Left ventricle myocardium inferior (tissue), 1 donor: ENCODE measurements around the gene C1orf87. TPM values are rescaled to one million over a fixed set of nuclear protein-coding genes. Genes with fewer than 3 reads are reported as not detected.

ENCODE experiments used
- DNase-seq: peaks from one replicate; pipeline ENCODE4 v3.0.0-alpha.2; 2020
- H3K27ac ChIP-seq: fragments of 200-600 bp; replicated peaks from 2 replicates; pipeline ENCODE4 v1.8.0; 2021
- H3K27me3 ChIP-seq: fragments of 200-600 bp; 2 replicates; pipeline ENCODE4 v1.8.0; 2021; ENCODE audit warnings: low read depth
- H3K36me3 ChIP-seq: fragments of 200-600 bp; 2 replicates; pipeline ENCODE4 v1.8.0; 2021
- H3K4me1 ChIP-seq: fragments of 200-600 bp; 2 replicates; pipeline ENCODE4 v1.8.0; 2021
- H3K4me3 ChIP-seq: fragments of 200-600 bp; 2 replicates; pipeline ENCODE4 v1.8.0; 2021; ENCODE audit warnings: mild to moderate bottlenecking, moderate library complexity
- H3K9me3 ChIP-seq: fragments of 200-600 bp; replicated peaks from 2 replicates; pipeline ENCODE4 v1.8.0; 2021
- intact Hi-C: fragments of 100-400 bp; cut with micrococcal nuclease; formaldehyde crosslinking; loops from one replicate; pipeline ENCODE4 v1.11.0; 2022
- total RNA-seq: library from RNA; stranded (reverse); fragmentation: NEBNext Ultra II Directional; extraction: Animal tissue kit (Norgen Biotek cat#: 25700); gene quantifications from one replicate; pipeline ENCODE4 v1.2.1, GENCODE V29; 2021
- TF ChIP-seq, protein P1 (sequence below): fragments of 200-600 bp; IDR thresholded peaks from 2 replicates; pipeline ENCODE4 v1.8.0; 2021; ENCODE audit warnings: antibody characterized with exemption, mild to moderate bottlenecking, borderline replicate concordance
- donor health status: DM: no; HTN: yes; CAD: no; lungs with severe emphysema.

Gene C1orf87
- total RNA-seq, 1 donor from 2014 or later: not detected

DNA sequence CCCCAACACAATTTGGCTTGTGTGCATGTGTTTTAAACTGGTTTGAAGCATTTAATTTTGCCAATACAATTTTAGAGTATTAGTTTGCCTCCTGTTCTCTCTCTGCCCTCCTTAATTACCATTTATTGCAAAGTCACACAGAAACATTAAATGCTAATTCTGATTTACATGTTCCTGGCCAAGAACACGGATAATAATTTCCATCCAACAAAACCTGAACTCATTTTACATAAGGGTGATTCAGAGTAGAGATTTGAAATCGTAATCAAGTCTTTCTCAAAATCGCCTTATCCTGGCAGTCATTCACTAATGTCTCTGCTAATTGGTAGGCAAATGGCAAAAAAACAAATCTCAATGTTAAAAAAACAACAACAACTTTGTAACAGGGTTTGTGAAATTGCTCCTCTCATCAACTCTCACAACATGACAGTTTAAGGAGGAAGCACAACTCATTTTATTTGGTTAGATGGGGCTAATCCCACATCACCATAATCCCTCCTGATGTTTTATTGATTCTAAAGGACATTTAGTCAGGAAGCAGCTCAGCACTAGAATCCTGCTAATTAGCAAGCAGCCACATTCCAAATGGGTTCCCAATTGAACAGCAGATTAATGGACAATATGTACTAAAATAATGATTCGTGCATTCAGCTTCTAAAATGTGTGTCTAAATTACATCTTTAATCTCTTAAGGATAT, 55.9 kb downstream of the C1orf87 start:
- no peaks in the 10 kb centered on the region for H3K36me3 ChIP-seq
- no peak overlapping the region for H3K27ac ChIP-seq
- H3K4me3 ChIP-seq: no peak overlapping the region
- TF ChIP-seq, protein P1, sequence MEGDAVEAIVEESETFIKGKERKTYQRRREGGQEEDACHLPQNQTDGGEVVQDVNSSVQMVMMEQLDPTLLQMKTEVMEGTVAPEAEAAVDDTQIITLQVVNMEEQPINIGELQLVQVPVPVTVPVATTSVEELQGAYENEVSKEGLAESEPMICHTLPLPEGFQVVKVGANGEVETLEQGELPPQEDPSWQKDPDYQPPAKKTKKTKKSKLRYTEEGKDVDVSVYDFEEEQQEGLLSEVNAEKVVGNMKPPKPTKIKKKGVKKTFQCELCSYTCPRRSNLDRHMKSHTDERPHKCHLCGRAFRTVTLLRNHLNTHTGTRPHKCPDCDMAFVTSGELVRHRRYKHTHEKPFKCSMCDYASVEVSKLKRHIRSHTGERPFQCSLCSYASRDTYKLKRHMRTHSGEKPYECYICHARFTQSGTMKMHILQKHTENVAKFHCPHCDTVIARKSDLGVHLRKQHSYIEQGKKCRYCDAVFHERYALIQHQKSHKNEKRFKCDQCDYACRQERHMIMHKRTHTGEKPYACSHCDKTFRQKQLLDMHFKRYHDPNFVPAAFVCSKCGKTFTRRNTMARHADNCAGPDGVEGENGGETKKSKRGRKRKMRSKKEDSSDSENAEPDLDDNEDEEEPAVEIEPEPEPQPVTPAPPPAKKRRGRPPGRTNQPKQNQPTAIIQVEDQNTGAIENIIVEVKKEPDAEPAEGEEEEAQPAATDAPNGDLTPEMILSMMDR: no peak
- intact Hi-C loops: no loop called here
- no peaks in the 10 kb centered on the region for H3K4me1 ChIP-seq
- peaks cover 3% of the 10 kb centered on the region for H3K27me3 ChIP-seq
- no peak for DNase-seq
- H3K9me3 ChIP-seq: peaks cover 22% of the 10 kb centered on the region

DNA sequence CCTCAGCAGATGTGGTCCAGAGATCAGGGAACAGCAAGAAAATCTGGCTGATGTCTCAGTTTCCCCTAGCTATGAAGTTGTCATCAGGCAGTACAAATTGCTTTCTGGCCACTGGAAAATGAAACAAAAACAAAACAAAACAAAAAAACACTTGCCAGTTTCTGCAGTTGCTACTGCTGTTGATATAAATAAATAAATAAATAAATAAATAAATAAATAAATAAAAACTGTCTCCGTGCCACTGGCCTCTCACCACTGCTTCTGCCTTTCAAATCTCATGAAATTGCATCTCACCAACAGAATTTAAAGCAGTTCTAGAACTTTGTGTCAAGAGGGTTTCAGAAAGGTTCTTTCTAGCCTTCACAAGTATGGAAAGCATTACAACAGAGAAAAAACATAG, 62.9 kb downstream of the C1orf87 start:
- peaks cover 3% of the 10 kb centered on the region for H3K27me3 ChIP-seq
- intact Hi-C loops: no loop called here
- H3K4me1 ChIP-seq: no peaks in the 10 kb centered on the region
- H3K36me3 ChIP-seq: no peaks in the 10 kb centered on the region
- DNase-seq: no peak
- H3K27ac ChIP-seq: no peak overlapping the region
- no peak overlapping the region for H3K4me3 ChIP-seq
- TF ChIP-seq, protein P1: no peak
- H3K9me3 ChIP-seq: peaks cover 7% of the 10 kb centered on the region

DNA sequence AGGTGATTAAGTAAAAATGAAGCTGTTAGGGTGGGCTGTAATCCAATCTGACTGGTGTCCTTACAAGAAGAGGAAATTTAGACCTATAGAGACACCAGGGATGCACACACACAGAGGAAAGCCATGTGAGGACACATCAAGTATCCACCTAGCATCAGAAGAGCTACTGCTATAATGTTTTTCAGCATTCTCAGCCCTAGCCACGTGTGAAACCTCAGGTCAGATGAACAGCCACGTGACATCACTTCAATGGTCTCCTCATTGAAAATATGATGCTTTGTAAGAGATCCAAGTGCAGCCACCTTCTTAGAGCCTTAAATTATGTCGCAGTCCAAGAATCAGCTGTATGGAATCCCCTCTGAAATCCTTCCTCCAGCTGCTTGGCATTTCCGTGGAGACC, 65.1 kb downstream of the C1orf87 start:
- no peaks in the 10 kb centered on the region for H3K4me1 ChIP-seq
- H3K4me3 ChIP-seq: no peak overlapping the region
- peaks cover 4% of the 10 kb centered on the region for H3K9me3 ChIP-seq
- TF ChIP-seq, protein P1: no peak
- no peaks in the 10 kb centered on the region for H3K36me3 ChIP-seq
- H3K27me3 ChIP-seq: peaks cover under 1% of the 10 kb centered on the region
- DNase-seq: no peak
- H3K27ac ChIP-seq: no peak overlapping the region
- intact Hi-C loops: no loop called here

DNA sequence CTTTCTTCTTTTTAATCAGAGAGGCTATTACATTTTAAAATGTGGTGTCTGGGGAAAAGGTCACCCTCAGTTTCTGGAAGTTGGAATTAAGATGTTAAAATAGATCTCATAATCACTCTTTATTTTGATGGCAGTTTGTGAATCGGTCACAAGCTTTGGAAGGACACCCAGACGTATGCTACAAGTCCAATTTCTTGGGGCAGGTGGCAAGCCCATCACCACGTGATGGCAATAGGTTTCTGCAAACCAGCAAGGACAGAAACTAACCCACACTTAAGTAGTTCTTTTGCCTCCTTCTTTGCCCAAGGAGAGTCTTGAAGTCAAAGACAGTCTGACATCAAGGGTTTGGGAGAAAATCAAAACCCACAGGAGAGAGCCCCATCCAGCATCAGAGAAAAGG, 72.9 kb downstream of the C1orf87 start:
- Histone ChIP-seq H3K4me1 (no peaks in the 10 kb centered on the region), H3K9me3 (no peaks in the 10 kb centered on the region), H3K27me3 (peaks cover 12% of the 10 kb centered on the region), H3K27ac (no peak overlapping the region), H3K4me3 (no peak overlapping the region), H3K36me3 (no peaks in the 10 kb centered on the region)
- DNase-seq: no peak
- TF ChIP-seq, protein P1: no peak
- intact Hi-C loops: no loop called here

- Histone ChIP-seq H3K27me3 (peaks cover 12% of the 10 kb centered on the region), H3K4me1 (no peaks in the 10 kb centered on the region), H3K9me3 (no peaks in the 10 kb centered on the region), H3K27ac (no peak overlapping the region), H3K4me3 (no peak overlapping the region), H3K36me3 (no peaks in the 10 kb centered on the region)
- TF ChIP-seq, protein P1: no peak
- intact Hi-C loops: no loop called here
- DNase-seq: no peak
These were observed 73.8 kb downstream of the C1orf87 start for GRCh38 chr1:59999746-60000145.
